Peyer's patch (tissue), 4 donors: Measurements from ENCODE around the gene EIF4EBP2. TPM values are rescaled to one million over a fixed set of nuclear protein-coding genes. Genes with fewer than 3 reads are reported as not detected.

Experiments used
- DNase-seq, 3 donors: peaks; one replicate each; pipeline ENCODE4 v3.0.0-alpha.2; 2017 to 2019
- H3K27ac ChIP-seq, 4 donors: fragments of 200-600 bp; sonication (generic); one replicate each; pipeline ENCODE4 v1.5.1; 2016 to 2019
- H3K27me3 ChIP-seq, 2 donors: fragments of 200-600 bp; sonication (generic); one replicate each; pipeline ENCODE4 v1.5.1; 2019
- H3K36me3 ChIP-seq, 3 donors: fragments of 200-600 bp; sonication (generic); one replicate each; pipeline ENCODE4 v1.5.1; 2016 to 2019
- H3K4me1 ChIP-seq, 4 donors: fragments of 200-600 bp; sonication (generic); one replicate each; pipeline ENCODE4 v1.5.1; 2016 to 2019
- H3K4me3 ChIP-seq, 4 donors: fragments of 200-600 bp; sonication (generic); 1 replicate in 3 of 4; 2 replicates in 1 of 4; pipeline ENCODE4 v1.5.1; 2016 to 2019; ENCODE audit warnings: mild to moderate bottlenecking in 1 of 4
- H3K9me3 ChIP-seq, 4 donors: fragments of 200-600 bp; sonication (generic); one replicate each; pipeline ENCODE4 v1.5.1; 2016 to 2019; ENCODE audit warnings: mild to moderate bottlenecking in 1 of 4
- POLR2A ChIP-seq, 2 donors: fragments of 450-650 bp; IDR thresholded peaks; one replicate each; pipeline ENCODE4 v1.5.1; 2017; ENCODE audit warnings: antibody characterized with exemption in 2 of 2, mild to moderate bottlenecking in 2 of 2, moderate library complexity in 2 of 2
- total RNA-seq, 4 donors: library from RNA; depleted of rRNA; stranded (reverse); fragments of >200 nt; gene quantifications; one replicate each; pipeline ENCODE4 v1.1.0, GENCODE V29; 2016
- TF ChIP-seq, protein P1 (sequence below), 6 experiments: fragments of 450-650 bp in 4 of 6; fragments of 200-600 bp in 2 of 6; sonication (generic) in 1 of 6; IDR thresholded peaks; one replicate each; pipeline ENCODE4 v1.5.1; 2017 to 2019; ENCODE audit warnings: antibody characterized with exemption in 6 of 6, mild to moderate bottlenecking in 3 of 6, moderate library complexity in 1 of 6

Gene EIF4EBP2
- total RNA-seq, 4 donors from 2014 or later, result 64.4 to 129 (median 93.0) TPM

DNA sequence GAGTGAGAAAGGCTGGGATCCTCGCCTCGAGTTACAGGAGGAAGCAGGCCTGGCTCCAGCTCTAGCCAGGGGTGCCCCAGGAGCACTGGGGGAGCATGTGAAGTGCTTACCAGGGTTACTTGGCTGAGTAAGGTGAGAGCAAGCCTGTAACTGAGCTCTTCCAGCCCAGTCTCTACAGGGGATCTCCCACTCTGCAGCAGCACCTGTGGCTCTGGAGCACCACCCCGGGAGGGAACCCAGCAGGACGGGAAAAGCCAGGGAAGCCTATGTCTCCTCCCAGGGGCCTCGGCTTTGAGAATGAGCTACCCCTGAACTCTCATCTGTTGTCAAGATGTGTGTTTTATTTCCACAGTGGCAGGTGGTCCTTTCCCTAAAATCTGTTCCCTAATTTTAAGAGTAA lies 32.1 kb upstream of the EIF4EBP2 start:
- Histone ChIP-seq H3K4me3 (no peak overlapping the region), H3K9me3 (no peaks in the 10 kb centered on the region), H3K27me3 (no peaks in the 10 kb centered on the region), H3K4me1 (no peaks in the 10 kb centered on the region), H3K36me3 (no peaks in the 10 kb centered on the region), H3K27ac (no peak overlapping the region)
- no peak for DNase-seq
- TF ChIP-seq POLR2A (IDR thresholded peaks at IDR 0.05), result no peak
- TF ChIP-seq, protein P1, sequence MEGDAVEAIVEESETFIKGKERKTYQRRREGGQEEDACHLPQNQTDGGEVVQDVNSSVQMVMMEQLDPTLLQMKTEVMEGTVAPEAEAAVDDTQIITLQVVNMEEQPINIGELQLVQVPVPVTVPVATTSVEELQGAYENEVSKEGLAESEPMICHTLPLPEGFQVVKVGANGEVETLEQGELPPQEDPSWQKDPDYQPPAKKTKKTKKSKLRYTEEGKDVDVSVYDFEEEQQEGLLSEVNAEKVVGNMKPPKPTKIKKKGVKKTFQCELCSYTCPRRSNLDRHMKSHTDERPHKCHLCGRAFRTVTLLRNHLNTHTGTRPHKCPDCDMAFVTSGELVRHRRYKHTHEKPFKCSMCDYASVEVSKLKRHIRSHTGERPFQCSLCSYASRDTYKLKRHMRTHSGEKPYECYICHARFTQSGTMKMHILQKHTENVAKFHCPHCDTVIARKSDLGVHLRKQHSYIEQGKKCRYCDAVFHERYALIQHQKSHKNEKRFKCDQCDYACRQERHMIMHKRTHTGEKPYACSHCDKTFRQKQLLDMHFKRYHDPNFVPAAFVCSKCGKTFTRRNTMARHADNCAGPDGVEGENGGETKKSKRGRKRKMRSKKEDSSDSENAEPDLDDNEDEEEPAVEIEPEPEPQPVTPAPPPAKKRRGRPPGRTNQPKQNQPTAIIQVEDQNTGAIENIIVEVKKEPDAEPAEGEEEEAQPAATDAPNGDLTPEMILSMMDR (IDR thresholded peaks at IDR 0.05), result no peak

GRCh38 chr10:70374775-70375614 lies 28.9 kb upstream of the EIF4EBP2 start:
- TF ChIP-seq, protein P1 (IDR thresholded peaks at IDR 0.05), result no peak
- no peak for TF ChIP-seq POLR2A (IDR thresholded peaks at IDR 0.05)
- no peaks in the 10 kb centered on the region for H3K36me3 ChIP-seq
- H3K9me3 ChIP-seq, result no peaks in the 10 kb centered on the region
- no peak for DNase-seq
- no peaks in the 10 kb centered on the region for H3K4me1 ChIP-seq
- H3K4me3 ChIP-seq, result no peak overlapping the region
- H3K27me3 ChIP-seq, result no peaks in the 10 kb centered on the region
- H3K27ac ChIP-seq, result no peak overlapping the region

DNA sequence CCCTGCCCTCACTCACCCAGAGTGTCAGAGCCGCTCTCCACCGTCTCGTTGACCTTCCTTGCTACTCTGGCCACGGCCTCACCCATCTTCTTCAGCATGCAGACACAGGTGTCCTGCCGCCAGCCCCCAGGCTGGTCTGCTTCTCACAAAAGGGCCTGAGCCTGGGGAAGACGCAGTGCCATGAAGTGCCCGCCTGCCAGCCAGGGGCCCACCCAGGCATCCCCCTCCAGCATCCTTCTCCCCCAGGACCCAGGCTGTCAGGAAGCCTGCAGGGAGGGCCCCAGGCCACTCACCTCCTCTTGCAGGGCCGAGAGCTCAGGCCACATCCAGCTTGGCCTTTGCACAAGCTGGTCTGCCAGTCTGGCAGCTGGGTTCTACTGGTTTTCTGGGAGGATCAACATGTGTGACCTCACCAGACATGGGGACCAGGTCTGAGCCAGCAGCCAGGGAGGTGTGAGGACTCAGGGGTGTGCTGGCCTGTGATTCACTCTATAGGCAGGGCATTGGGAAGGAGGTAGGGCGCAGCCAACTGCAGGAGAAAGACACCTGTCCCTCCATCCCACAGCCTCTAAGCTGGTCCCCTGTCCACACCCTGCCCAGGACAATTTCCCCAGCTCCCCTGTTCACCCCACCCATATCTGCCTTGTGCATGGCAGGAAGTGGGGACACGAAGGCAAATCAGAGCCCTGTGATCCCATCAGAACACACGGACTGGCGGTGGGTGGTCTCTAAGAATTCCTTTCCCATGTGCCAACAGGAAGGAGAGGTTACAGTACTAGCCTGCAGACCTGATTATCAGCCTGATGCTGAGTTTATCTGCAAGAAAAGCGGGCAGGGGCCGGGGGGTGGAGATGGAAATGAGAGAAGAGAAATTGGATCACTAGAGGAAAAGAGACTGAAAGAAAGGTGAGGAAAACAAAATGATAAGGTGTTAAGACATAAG lies 27.2 kb upstream of the EIF4EBP2 start:
- Histone ChIP-seq H3K36me3 (no peaks in the 10 kb centered on the region), H3K4me1 (peaks cover 0 to 6% (median 3%) of the 10 kb centered on the region in 4 donors), H3K27me3 (no peaks in the 10 kb centered on the region), H3K9me3 (no peaks in the 10 kb centered on the region), H3K27ac (no peak overlapping the region), H3K4me3 (no peak overlapping the region)
- no peak for DNase-seq
- no peak for TF ChIP-seq POLR2A (IDR thresholded peaks at IDR 0.05)
- TF ChIP-seq, protein P1 (IDR thresholded peaks at IDR 0.05), result no peak

GRCh38 chr10:70378122-70378521 lies 25.8 kb upstream of the EIF4EBP2 start:
- Histone ChIP-seq H3K27me3 (no peaks in the 10 kb centered on the region), H3K27ac (no peak overlapping the region), H3K36me3 (no peaks in the 10 kb centered on the region), H3K4me3 (no peak overlapping the region), H3K4me1 (peaks cover 0 to 8% (median 3%) of the 10 kb centered on the region in 4 donors), H3K9me3 (no peaks in the 10 kb centered on the region)
- no peak for TF ChIP-seq POLR2A (IDR thresholded peaks at IDR 0.05)
- TF ChIP-seq, protein P1 (IDR thresholded peaks at IDR 0.05), result no peak
- DNase-seq, result peak in 1 of 3 donors; percentile 63

DNA sequence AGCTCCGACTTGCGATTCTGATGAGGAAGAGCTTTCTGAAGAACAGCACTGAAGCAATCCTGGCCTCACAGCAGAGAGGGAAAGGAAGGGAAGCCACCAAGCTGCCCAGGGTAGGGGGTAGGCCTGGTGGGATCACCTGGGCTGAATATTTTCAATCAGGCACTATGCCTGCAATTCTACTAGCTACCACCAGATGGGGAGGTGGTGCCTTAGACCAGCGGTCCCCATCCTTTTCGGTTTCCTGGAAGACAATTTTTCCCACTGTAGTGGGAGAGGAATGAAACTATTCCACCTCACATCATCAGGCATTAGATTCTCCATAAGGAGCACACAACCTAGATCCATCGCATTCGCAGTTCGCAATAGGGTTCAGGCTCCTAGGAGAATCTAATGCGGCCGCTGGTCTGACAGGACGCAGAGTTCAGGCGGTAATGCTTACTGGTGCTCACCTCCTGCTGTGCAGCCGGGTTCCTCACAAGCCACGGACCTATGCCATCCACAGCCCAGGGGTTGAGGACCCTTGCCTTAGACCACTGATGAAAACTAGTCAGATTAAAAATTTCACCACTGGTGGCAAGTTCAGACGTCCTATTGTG lies 24.3 kb upstream of the EIF4EBP2 start:
- no peak overlapping the region for H3K27ac ChIP-seq
- H3K36me3 ChIP-seq, result no peaks in the 10 kb centered on the region
- DNase-seq, result no peak
- H3K9me3 ChIP-seq, result no peaks in the 10 kb centered on the region
- TF ChIP-seq, protein P1 (IDR thresholded peaks at IDR 0.05), result peak in 4 of 6 experiments; percentile 40 to 68 (median 60)
- no peak for TF ChIP-seq POLR2A (IDR thresholded peaks at IDR 0.05)
- peaks cover 0 to 8% (median 3%) of the 10 kb centered on the region in 4 donors for H3K4me1 ChIP-seq
- no peak overlapping the region for H3K4me3 ChIP-seq
- H3K27me3 ChIP-seq, result no peaks in the 10 kb centered on the region
